ENCODE measurements around the gene H2BK1. TPM values are rescaled to one million over a fixed set of nuclear protein-coding genes. Genes with fewer than 3 reads are reported as not detected.

H2BK1 gene
- total and polyA plus RNA-seq, 10 donors = 0.24 TPM; not detected in 9

- Histone ChIP-seq H3K36me3 (peaks cover 0 to 30% (median 26%) of the 10 kb centered on the region in 6 donors), H3K27me3 (replicated peaks in 1 of 7) (peaks cover 0 to 34% (median 7%) of the 10 kb centered on the region in 7 donors), H3K4me3 (no peak overlapping the region), H3K4me1 (peaks cover 0 to 16% (median 0%) of the 10 kb centered on the region in 6 donors), H3K27ac (no peak overlapping the region), H3K9me3 (no peaks in the 10 kb centered on the region)
- intact Hi-C loops (cut with DNase I; ENCODE audit: low total_unique reads) = no loop called here
- peak; percentile 33 for DNase-seq
- WGBS, 5 donors = 81 to 89% (median 87%) methylated on average over 6 of the region's 6 CpGs
- no peak for TF ChIP-seq POLR2A (IDR thresholded peaks at IDR 0.05)
- no peak for TF ChIP-seq POLR2AphosphoS5 (IDR thresholded peaks at IDR 0.05)
- no peak for TF ChIP-seq CTCF (IDR thresholded peaks at IDR 0.05 in 8 of 11, conservative IDR thresholded peaks at IDR 0.05 in 3 of 11)
These were observed 700 bp downstream of the H2BK1 start for GRCh38 chr7:151209588-151209987.

GRCh38 chr7:151208253-151208862, 1.9 kb downstream of the H2BK1 start:
- intact Hi-C loops (cut with DNase I; ENCODE audit: low total_unique reads) = no loop called here
- Histone ChIP-seq H3K9me3 (no peaks in the 10 kb centered on the region), H3K4me3 (no peak overlapping the region), H3K4me1 (peaks cover 0 to 16% (median 0%) of the 10 kb centered on the region in 6 donors), H3K27ac (peak overlapping the region in 2 of 8 donors; percentile 26 to 49), H3K27me3 (replicated peaks in 1 of 7) (peaks cover 0 to 47% (median 12%) of the 10 kb centered on the region in 7 donors), H3K36me3 (peaks cover 0 to 18% (median 14%) of the 10 kb centered on the region in 6 donors)
- TF ChIP-seq POLR2A (IDR thresholded peaks at IDR 0.05) (no peak), POLR2AphosphoS5 (IDR thresholded peaks at IDR 0.05) (no peak), CTCF (IDR thresholded peaks at IDR 0.05 in 8 of 11, conservative IDR thresholded peaks at IDR 0.05 in 3 of 11) (no peak)
- DNase-seq = peak; percentile 30
- 73 to 79% (median 78%) methylated on average over 9 of the region's 9 CpGs for WGBS, 5 donors

- peaks cover 0 to 52% (median 12%) of the 10 kb centered on the region in 7 donors for H3K27me3 ChIP-seq (replicated peaks in 1 of 7)
- peak; percentile 63 for DNase-seq
- peak in 1 of 3 donors; percentile 30 for TF ChIP-seq POLR2AphosphoS5 (IDR thresholded peaks at IDR 0.05)
- no peak for TF ChIP-seq CTCF (IDR thresholded peaks at IDR 0.05 in 8 of 11, conservative IDR thresholded peaks at IDR 0.05 in 3 of 11)
- 73 to 85% (median 81%) methylated on average over 6 to 12 of the region's 12 CpGs for WGBS, 5 donors
- no peak overlapping the region for H3K4me3 ChIP-seq
- H3K36me3 ChIP-seq = peaks cover 0 to 12% (median 8%) of the 10 kb centered on the region in 6 donors
- intact Hi-C loops (cut with DNase I; ENCODE audit: low total_unique reads) = no loop called here
- H3K27ac ChIP-seq = peak overlapping the region in 3 of 8 donors; percentile 11 to 49 (median 26)
- no peaks in the 10 kb centered on the region for H3K9me3 ChIP-seq
- peaks cover 0 to 16% (median 0%) of the 10 kb centered on the region in 6 donors for H3K4me1 ChIP-seq
These were observed 2.5 kb downstream of the H2BK1 start for GRCh38 chr7:151207804-151208203.

GRCh38 chr7:151207315-151207714, 3.0 kb downstream of the H2BK1 start:
- 21 to 43% (median 28%) methylated on average over 9 of the region's 9 CpGs for WGBS, 5 donors
- intact Hi-C loops (cut with DNase I; ENCODE audit: low total_unique reads) = no loop called here
- peak overlapping the region in 3 of 8 donors; percentile 11 to 49 (median 26) for H3K27ac ChIP-seq
- peaks cover 0 to 52% (median 12%) of the 10 kb centered on the region in 7 donors for H3K27me3 ChIP-seq (replicated peaks in 1 of 7)
- H3K36me3 ChIP-seq = peaks cover 0 to 7% (median 3%) of the 10 kb centered on the region in 6 donors
- H3K9me3 ChIP-seq = no peaks in the 10 kb centered on the region
- no peak overlapping the region for H3K4me3 ChIP-seq
- peaks cover 0 to 16% (median 0%) of the 10 kb centered on the region in 6 donors for H3K4me1 ChIP-seq
- TF ChIP-seq POLR2A (IDR thresholded peaks at IDR 0.05) = no peak
- TF ChIP-seq CTCF (IDR thresholded peaks at IDR 0.05 in 8 of 11, conservative IDR thresholded peaks at IDR 0.05 in 3 of 11) = no peak
- TF ChIP-seq POLR2AphosphoS5 (IDR thresholded peaks at IDR 0.05) = no peak
- DNase-seq = no peak

Data from spleen (tissue), 11 donors.